Measurements from ENCODE around the gene KCNK10.

Gene KCNK10

GRCh38 chr14:88286309-88286708 lies 36.8 kb downstream of the KCNK10 start:
- Histone ChIP-seq H3K4me3 (replicated peaks; ENCODE audit: insufficient read depth, low read length) (no peak overlapping the region), H3K27me3 (ENCODE audit: insufficient read depth, poor library complexity, severe bottlenecking) (no peaks in the 10 kb centered on the region), H3K27ac (replicated peaks) (no peak overlapping the region)
- no peak for TF ChIP-seq POLR2AphosphoS5 (IDR thresholded peaks at IDR 0.05; ENCODE audit: low read depth)
- no peak for DNase-seq (ENCODE audit: low read depth in 1 of 2, low spot score in 1 of 2)

- Histone ChIP-seq H3K27ac (replicated peaks) (no peak overlapping the region), H3K27me3 (ENCODE audit: insufficient read depth, poor library complexity, severe bottlenecking) (no peaks in the 10 kb centered on the region), H3K4me3 (replicated peaks; ENCODE audit: insufficient read depth, low read length) (no peak overlapping the region)
- no peak for DNase-seq (ENCODE audit: low read depth in 1 of 2, low spot score in 1 of 2)
- no peak for TF ChIP-seq POLR2AphosphoS5 (IDR thresholded peaks at IDR 0.05; ENCODE audit: low read depth)
- no peak for TF ChIP-seq CTCF (IDR thresholded peaks at IDR 0.05; ENCODE audit: insufficient read depth, low read length)
- TF ChIP-seq GABPA (IDR thresholded peaks at IDR 0.05; ENCODE audit: low read depth) = no peak
- no peak for TF ChIP-seq REST (IDR thresholded peaks at IDR 0.05; ENCODE audit: insufficient replicate concordance, low read depth)
- TF ChIP-seq SPI1 (IDR thresholded peaks at IDR 0.05; ENCODE audit: borderline replicate concordance, low read depth) = no peak
These were observed 41.6 kb downstream of the KCNK10 start for GRCh38 chr14:88281447-88281846.

GRCh38 chr14:88276923-88277596 lies 46.0 kb downstream of the KCNK10 start:
- TF ChIP-seq GABPA (IDR thresholded peaks at IDR 0.05; ENCODE audit: low read depth) (no peak), POLR2AphosphoS5 (IDR thresholded peaks at IDR 0.05; ENCODE audit: low read depth) (no peak), REST (IDR thresholded peaks at IDR 0.05; ENCODE audit: insufficient replicate concordance, low read depth) (no peak), CTCF (IDR thresholded peaks at IDR 0.05; ENCODE audit: insufficient read depth, low read length) (no peak), SPI1 (IDR thresholded peaks at IDR 0.05; ENCODE audit: borderline replicate concordance, low read depth) (no peak)
- no peak for DNase-seq (ENCODE audit: low read depth in 1 of 2, low spot score in 1 of 2)
- no peak overlapping the region for H3K27ac ChIP-seq (replicated peaks)
- H3K27me3 ChIP-seq (ENCODE audit: insufficient read depth, poor library complexity, severe bottlenecking) = no peaks in the 10 kb centered on the region
- H3K4me3 ChIP-seq (replicated peaks; ENCODE audit: insufficient read depth, low read length) = no peak overlapping the region

GRCh38 chr14:88272390-88273269 lies 50.4 kb downstream of the KCNK10 start:
- H3K27ac ChIP-seq (replicated peaks) = no peak overlapping the region
- H3K27me3 ChIP-seq (ENCODE audit: insufficient read depth, poor library complexity, severe bottlenecking) = no peaks in the 10 kb centered on the region
- TF ChIP-seq SPI1 (IDR thresholded peaks at IDR 0.05; ENCODE audit: borderline replicate concordance, low read depth) (no peak), POLR2AphosphoS5 (IDR thresholded peaks at IDR 0.05; ENCODE audit: low read depth) (no peak), REST (IDR thresholded peaks at IDR 0.05; ENCODE audit: insufficient replicate concordance, low read depth) (no peak), CTCF (IDR thresholded peaks at IDR 0.05; ENCODE audit: insufficient read depth, low read length) (no peak), GABPA (IDR thresholded peaks at IDR 0.05; ENCODE audit: low read depth) (no peak)
- H3K4me3 ChIP-seq (replicated peaks; ENCODE audit: insufficient read depth, low read length) = no peak overlapping the region
- DNase-seq (ENCODE audit: low read depth in 1 of 2, low spot score in 1 of 2) = no peak

All from HL-60 (cell line).